SJCRH30 (cell line): ENCODE results near the gene CDK5RAP3. TPM values are rescaled to one million over a fixed set of nuclear protein-coding genes. Genes with fewer than 3 reads are reported as not detected.
A peak's percentile ranks its signal among the peaks of the same experiment; 100 is the strongest.
"Not testable (repeated sequence)": the region's sequence is repeated elsewhere in the genome, so short reads cannot be mapped to it uniquely, and the experiment has no call there.

Experiments used
- DNase-seq, 2 experiments: peaks; one replicate each; pipeline ENCODE4 v3.0.0-alpha.2; 2015 to 2020
- H3K27ac ChIP-seq: fragments of 250-450 bp; sonication (Bioruptor Pico); 2 replicates; pipeline ENCODE4 v1.5.1; 2020; ENCODE audit warnings: mild to moderate bottlenecking, moderate library complexity
- H3K27me3 ChIP-seq: fragments of 250-450 bp; sonication (Bioruptor Pico); 2 replicates; pipeline ENCODE4 v1.5.1; 2020; ENCODE audit warnings: mild to moderate bottlenecking, moderate library complexity
- H3K36me3 ChIP-seq: fragments of 250-450 bp; sonication (Bioruptor Pico); 2 replicates; pipeline ENCODE4 v1.5.1; 2020; ENCODE audit warnings: mild to moderate bottlenecking, moderate library complexity
- H3K4me1 ChIP-seq: fragments of 250-450 bp; sonication (Bioruptor Pico); 2 replicates; pipeline ENCODE4 v1.5.1; 2020; ENCODE audit warnings: mild to moderate bottlenecking, moderate library complexity
- H3K4me3 ChIP-seq: fragments of 250-450 bp; sonication (Bioruptor Pico); 2 replicates; pipeline ENCODE4 v1.5.1; 2020; ENCODE audit warnings: mild to moderate bottlenecking, moderate library complexity
- H3K9me3 ChIP-seq: fragments of 250-450 bp; sonication (Bioruptor Pico); replicated peaks from 2 replicates; pipeline ENCODE4 v1.5.1; 2020; ENCODE audit warnings: mild to moderate bottlenecking, moderate library complexity
- total RNA-seq: library from RNA; depleted of rRNA; stranded (reverse); fragments of >200 nt; shearing (Covaris generic); gene quantifications from 2 replicates; pipeline ENCODE4 v1.2.3, GENCODE V29; 2014

CDK5RAP3 gene
- total RNA-seq, 1 experiment from 2014 or later = 64.2 TPM

DNA sequence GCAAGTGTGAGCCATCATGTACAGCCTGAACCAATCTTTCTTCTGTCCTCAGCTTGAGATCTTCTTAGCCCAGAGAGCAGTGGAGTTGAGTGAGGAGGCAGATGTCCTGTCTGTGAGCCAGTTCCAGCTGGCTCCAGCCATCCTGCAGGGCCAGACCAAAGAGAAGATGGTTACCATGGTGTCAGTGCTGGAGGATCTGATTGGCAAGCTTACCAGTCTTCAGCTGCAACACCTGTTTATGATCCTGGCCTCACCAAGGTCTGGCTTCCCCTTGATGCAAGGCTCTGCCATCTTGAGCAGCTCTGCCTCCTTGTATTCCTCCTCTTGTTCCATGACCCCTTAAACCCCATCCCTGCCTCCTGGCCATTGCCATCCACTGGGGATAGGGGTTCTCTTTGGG, 9.6 kb downstream of the CDK5RAP3 start:
- peaks cover 9% of the 10 kb centered on the region; the same call in 1 of the 2 replicates for H3K4me1 ChIP-seq
- H3K27ac ChIP-seq = no peak overlapping the region
- no peaks in the 10 kb centered on the region for H3K27me3 ChIP-seq
- DNase-seq = no peak
- peaks cover 24% of the 10 kb centered on the region for H3K36me3 ChIP-seq
- H3K4me3 ChIP-seq = no peak overlapping the region
- H3K9me3 ChIP-seq = no peaks in the 10 kb centered on the region

DNA sequence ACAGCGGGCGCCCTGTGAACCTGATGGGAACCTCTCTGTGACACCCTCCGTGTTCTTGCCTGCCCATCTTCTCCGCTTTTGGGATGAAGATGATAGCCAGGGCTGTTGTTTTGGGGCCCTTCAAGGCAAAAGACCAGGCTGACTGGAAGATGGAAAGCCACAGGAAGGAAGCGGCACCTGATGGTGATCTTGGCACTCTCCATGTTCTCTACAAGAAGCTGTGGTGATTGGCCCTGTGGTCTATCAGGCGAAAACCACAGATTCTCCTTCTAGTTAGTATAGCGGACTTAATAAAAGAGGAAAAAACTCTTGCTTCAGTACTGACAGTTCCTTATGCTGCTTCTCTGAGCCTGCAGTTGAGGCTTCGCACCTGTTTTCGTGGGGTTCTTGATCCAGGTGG, 10.5 kb downstream of the CDK5RAP3 start:
- Histone ChIP-seq H3K4me3 (no peak overlapping the region), H3K27ac (no peak overlapping the region), H3K4me1 (peaks cover 9% of the 10 kb centered on the region; the same call in 1 of the 2 replicates), H3K36me3 (peaks cover 24% of the 10 kb centered on the region), H3K9me3 (no peaks in the 10 kb centered on the region), H3K27me3 (no peaks in the 10 kb centered on the region)
- DNase-seq = no peak

DNA sequence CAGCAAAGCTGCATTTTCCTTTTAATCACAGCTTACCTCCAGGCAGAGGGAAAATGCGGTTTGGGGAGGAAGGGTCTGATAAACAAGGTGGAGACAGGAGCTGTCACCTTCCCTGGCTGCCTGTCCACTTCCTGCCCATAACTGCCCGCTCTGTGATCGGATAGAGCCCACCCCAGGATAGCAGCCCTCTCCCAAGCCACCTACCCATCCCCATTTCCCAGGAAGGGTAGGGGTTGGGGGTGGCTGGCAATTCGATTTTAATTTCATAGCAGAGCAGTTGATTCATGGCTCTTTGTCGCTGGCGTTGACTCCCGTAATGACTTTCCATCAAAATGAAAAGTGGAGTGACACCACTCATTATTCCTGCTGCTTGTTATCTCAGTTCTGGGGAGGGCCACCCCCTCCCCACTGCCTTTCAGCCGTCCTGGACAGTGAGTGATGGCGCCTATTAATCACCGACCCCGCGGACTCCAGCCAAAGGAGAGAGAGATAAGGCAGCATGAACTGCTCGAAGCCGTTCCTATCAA, 11.2 kb downstream of the CDK5RAP3 start:
- H3K9me3 ChIP-seq = no peaks in the 10 kb centered on the region
- H3K4me3 ChIP-seq = no peak overlapping the region
- DNase-seq = no peak
- H3K36me3 ChIP-seq = peaks cover 24% of the 10 kb centered on the region
- no peak overlapping the region for H3K27ac ChIP-seq
- no peaks in the 10 kb centered on the region for H3K27me3 ChIP-seq
- peaks cover 12% of the 10 kb centered on the region for H3K4me1 ChIP-seq

DNA sequence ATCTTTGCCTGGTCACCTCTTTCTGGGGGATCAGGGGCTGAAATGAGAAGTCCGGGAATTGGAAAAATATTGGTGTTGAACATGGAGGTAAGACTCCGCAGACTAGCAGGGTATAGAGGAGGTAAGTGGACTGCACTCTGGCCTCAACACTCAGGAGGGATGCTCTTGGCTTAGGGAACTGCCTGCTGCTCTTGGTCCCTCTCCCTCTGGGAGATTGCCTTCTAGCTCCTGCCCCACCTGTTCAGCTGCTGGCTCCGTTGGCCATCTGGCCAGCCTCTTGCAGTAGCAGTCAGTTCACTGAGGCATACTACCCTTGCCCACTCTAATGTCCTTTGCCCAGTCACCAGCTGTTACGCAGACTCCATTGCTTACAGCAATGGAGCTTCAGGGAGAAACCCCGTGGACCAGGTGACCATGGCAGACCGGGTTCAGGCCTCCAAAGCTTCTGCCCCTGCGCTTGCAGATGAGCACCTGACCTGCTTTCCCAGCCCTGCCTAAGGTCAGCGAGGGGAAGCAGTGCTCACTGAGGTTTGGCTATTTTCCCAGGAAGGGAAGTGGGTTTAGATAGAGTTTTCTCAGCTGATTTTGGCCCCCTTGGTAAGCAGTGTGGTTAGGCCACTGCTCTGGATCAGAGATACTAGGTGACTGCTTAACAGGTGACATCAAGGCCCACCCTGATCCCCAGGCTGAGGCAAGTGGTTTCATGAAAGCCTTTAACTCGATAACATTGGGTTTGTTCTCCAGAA, 11.9 kb downstream of the CDK5RAP3 start:
- no peak for DNase-seq
- peaks cover 20% of the 10 kb centered on the region for H3K36me3 ChIP-seq
- peaks cover 19% of the 10 kb centered on the region for H3K4me1 ChIP-seq
- H3K4me3 ChIP-seq = no peak overlapping the region
- no peaks in the 10 kb centered on the region for H3K27me3 ChIP-seq
- no peaks in the 10 kb centered on the region for H3K9me3 ChIP-seq
- H3K27ac ChIP-seq = no peak overlapping the region

DNA sequence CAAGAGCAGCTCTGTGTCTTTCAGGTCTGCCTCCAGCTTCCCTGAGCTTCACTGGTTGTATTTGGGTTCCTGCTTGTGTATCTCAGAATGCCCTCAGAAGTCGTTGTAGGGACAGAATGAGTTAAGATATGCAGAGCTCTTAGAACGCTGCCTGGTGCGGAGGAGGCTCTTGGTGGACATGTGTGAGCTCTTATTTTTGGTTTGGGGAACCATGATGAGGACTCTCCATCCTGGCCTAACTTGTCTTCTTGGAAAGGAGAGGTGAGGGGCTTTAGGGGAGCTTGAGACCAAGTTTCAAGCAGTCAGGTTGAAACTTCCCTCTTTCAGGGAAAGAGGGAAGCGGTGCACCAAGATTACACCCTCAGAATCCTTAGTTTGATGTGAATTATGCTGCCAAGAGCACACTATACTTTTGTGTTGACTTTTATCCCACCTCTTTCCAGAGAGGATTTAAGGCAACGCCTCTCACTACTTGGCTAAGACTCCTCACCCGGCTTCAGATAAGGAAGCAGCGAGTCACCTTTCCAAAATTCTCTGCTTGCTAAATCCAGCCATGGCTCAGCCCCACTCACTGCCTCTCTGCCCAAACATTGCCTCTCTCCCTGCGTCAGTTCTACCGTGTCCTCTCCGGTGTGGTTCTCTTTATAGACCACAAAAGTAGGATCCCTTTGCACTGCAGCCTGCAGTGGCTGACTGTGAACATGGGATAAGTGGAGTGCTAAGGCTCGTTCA, 12.7 kb downstream of the CDK5RAP3 start:
- H3K27me3 ChIP-seq = no peaks in the 10 kb centered on the region
- H3K36me3 ChIP-seq = peaks cover 14% of the 10 kb centered on the region
- no peaks in the 10 kb centered on the region for H3K9me3 ChIP-seq
- H3K27ac ChIP-seq = no peak overlapping the region
- H3K4me3 ChIP-seq = no peak overlapping the region
- no peak for DNase-seq
- peaks cover 21% of the 10 kb centered on the region for H3K4me1 ChIP-seq

DNA sequence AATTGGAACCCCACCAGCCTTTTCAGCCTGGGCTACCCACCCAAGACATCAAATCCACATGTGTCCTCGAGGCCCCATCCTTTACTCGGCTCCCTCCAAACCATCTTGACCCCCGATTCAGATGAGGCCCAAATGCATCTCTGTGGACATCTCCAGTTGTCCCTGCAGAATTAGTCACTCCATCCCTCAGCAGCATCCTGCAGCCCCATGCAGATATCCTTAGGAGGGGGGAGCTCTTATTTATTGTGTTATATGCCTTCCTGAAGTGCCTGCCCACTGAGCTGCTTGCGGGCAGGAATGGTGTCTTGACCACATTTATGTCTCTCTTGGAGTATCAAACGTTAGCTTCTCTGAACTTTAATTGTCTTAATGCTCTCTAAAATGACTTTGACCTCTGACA, 15.6 kb downstream of the CDK5RAP3 start:
- Histone ChIP-seq H3K4me3 (no peak overlapping the region), H3K27ac (no peak overlapping the region), H3K36me3 (peaks cover 4% of the 10 kb centered on the region), H3K9me3 (no peaks in the 10 kb centered on the region), H3K27me3 (no peaks in the 10 kb centered on the region), H3K4me1 (peaks cover 50% of the 10 kb centered on the region)
- no peak for DNase-seq

DNA sequence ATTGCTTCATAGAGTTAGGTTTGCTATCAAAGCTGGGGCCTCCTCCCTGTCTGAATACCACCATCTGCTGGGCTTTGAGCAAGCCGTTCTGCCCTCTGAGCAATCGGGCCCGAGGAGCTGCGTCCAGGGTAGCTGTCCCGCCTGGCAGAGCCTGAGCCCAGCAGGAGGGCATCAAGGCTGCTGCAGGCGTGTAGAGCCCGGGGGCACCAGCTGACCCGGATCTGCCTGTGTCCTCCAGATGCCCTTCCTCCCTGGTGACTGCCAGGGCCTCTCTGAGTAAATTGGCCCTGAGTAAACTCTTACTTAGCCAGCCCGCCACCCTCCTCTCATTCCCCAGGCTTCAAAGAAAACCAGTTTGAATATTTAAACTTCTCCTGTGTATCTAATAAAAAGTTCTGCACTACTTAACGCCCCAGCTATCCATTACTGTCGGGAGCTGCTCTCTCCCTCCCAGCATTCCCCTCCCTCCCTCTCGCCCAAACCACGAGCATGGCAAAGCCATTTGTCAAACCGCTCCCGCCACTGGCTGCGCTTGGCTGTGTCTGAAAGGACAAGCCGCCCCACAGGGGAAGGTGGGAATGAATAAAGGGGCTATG, 16.4 kb downstream of the CDK5RAP3 start:
- Histone ChIP-seq H3K9me3 (no peaks in the 10 kb centered on the region), H3K4me3 (no peak overlapping the region), H3K36me3 (no peaks in the 10 kb centered on the region; the same call in 1 of the 2 replicates), H3K4me1 (peaks cover 58% of the 10 kb centered on the region), H3K27ac (no peak overlapping the region), H3K27me3 (no peaks in the 10 kb centered on the region)
- peak; percentile 17 to 38 for DNase-seq

DNA sequence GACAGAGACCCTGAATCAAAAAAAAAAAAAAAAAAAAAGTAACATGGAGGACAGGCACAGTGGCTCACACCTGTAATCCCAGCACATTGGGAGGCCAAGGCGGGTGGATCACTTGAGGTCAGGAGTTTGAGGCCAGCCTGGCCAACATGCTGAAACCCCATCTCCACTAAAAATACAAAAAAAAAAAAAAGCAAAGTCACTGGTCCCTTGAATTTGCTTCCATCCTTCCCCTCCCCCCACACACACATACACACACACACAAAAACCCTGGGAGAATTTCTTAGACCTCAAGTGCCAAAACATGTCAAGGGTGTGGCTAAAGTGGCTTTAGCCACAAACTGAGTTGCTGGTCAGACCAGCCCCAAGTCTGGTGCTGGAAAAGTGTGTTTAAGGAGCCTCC, 17.5 kb downstream of the CDK5RAP3 start:
- H3K4me1 ChIP-seq = peaks cover 65% of the 10 kb centered on the region
- H3K4me3 ChIP-seq, H3K9me3 ChIP-seq: not testable (repeated sequence)

DNA sequence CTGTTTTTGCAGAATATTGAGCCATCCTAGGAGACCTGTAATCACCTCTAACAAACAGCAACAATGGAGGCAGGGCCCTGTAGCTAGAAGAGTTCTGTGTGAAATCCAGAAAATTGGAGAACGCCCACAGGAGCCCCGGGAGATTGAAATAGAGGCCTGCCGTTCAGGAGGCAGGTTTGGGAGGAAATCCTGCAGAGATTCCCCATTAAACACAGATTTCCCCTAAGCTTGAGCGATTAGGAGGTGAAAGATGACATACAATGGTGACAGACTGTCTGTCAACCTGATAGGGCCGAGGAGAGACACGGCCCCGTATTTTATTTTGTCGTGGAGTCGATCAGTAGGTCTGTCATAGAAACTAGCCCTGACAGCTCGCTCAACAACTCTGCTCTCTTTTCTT, 18.2 kb downstream of the CDK5RAP3 start:
- Histone ChIP-seq H3K4me1 (peaks cover 59% of the 10 kb centered on the region), H3K36me3 (no peaks in the 10 kb centered on the region), H3K4me3 (no peak overlapping the region), H3K9me3 (no peaks in the 10 kb centered on the region), H3K27me3 (no peaks in the 10 kb centered on the region), H3K27ac (peak overlapping the region; percentile 70)
- DNase-seq = no peak

More for the DNA sequence above, 17.5 kb downstream of the CDK5RAP3 start:
- not testable (repeated sequence) for DNase-seq, H3K27ac ChIP-seq, H3K27me3 ChIP-seq, H3K36me3 ChIP-seq

DNA sequence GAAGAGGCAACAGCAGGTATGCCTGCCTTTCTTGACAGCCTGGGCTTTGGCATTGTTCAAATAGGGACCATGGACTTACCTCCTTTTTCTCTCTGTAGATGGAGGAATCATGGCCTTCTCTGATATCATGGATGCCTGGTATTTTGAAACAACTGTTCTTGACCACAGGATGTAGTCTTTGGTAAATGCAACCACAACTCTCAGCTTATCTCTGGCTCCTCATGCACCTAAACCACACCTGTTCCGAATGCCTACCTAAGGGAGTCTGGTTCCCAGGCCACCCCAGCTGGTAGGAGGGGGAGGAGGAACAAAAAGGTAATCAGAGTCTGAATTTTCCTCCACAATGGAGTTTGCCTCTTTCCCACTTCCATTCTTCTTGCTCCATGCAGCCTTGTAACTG, 18.8 kb downstream of the CDK5RAP3 start:
- H3K27ac ChIP-seq = peak overlapping the region; percentile 70
- peak; percentile 46 to 72 for DNase-seq

DNA sequence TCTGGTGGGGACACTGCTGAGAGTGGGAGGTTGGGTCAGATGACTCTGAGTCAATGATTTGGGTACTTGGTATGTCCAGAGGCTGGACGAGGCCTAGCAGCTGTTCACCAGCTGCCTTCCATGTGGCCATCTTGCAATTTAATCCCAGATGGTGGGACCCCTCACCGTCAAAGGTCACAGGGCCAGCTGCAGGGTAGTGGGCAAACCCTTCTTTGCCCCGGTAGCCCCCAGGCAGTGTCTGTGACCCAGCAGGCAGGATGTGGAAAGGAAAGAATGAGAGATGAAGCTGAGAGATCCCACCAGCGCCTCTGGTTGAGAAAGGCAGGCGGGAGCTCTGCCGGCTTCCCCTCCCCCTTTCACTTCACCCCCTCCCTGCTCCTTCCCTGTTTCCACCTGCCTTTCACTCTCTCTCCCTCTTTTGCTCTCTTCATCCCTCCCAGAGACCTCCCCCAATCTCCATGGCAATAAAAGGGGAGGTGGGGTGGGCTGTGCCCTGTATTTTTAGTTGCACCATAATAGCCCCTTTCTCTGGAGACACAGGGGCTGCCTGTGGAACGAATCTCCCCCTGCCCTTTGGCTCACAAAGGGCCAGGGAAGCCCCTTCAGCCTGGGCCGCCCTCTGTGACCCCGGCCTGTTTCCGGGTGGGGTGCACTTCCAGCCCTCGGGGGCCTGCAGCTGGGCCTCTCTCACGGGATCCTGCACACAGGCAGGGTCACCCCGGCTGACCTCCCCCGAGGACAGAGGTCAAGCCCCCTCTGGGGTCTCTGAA, 20.2 kb downstream of the CDK5RAP3 start:
- Histone ChIP-seq H3K27me3 (no peaks in the 10 kb centered on the region), H3K27ac (peak overlapping the region; percentile 70), H3K4me1 (peaks cover 59% of the 10 kb centered on the region), H3K4me3 (no peak overlapping the region), H3K36me3 (no peaks in the 10 kb centered on the region), H3K9me3 (no peaks in the 10 kb centered on the region)
- DNase-seq = peak; percentile 92 to 94

More for the DNA sequence above, 18.8 kb downstream of the CDK5RAP3 start:
- Histone ChIP-seq H3K4me1 (peaks cover 59% of the 10 kb centered on the region), H3K9me3 (no peaks in the 10 kb centered on the region), H3K36me3 (no peaks in the 10 kb centered on the region), H3K4me3 (no peak overlapping the region), H3K27me3 (no peaks in the 10 kb centered on the region)

DNA sequence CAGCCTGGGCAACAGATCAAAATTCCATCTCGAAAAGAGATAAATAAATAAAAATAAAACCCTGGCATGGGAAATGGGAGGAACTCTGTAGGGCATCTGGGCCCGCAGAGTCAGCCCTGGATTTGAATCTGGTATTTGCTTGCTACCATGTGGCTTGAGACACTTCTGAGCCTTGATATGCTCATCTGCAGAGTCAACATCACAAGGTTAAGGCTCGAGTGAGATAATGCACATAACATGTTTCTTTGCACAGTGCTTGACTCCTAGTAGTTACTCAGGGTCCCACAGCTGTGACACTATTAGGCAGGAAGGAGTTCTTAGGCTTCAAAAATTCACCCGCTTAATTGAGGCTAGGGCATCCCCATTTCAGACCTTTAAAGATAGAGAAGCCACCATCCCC, 21.3 kb downstream of the CDK5RAP3 start:
- Histone ChIP-seq H3K36me3 (no peaks in the 10 kb centered on the region), H3K4me1 (peaks cover 57% of the 10 kb centered on the region), H3K27ac (no peak overlapping the region), H3K4me3 (no peak overlapping the region), H3K9me3 (no peaks in the 10 kb centered on the region), H3K27me3 (no peaks in the 10 kb centered on the region)
- no peak for DNase-seq

DNA sequence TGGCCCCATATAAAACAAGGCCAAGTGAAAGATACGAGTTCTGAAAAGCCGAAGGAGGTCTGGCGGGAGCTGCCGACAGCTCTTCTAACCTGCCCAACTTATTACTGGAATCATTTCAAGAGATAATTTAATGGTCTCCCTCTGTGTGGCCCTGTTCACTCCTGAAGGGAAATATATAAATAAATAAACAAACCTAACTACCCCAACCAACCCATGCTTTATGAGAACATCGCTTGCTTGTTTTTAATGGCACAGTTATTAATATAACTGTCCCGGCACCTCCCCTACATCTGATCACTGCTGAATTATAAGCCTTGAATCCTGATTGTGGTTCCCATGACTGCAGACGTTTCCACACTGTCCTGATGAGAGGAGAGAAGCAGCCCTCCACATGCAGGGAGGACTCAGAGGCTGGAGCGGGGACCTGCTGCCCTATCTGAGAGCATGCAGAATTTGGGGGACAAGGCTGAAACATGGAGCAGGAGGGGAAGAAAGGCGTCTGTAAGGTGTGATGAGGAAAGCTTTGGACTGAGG, 22.2 kb downstream of the CDK5RAP3 start:
- DNase-seq = no peak
- Histone ChIP-seq H3K27ac (no peak overlapping the region), H3K36me3 (no peaks in the 10 kb centered on the region), H3K4me3 (no peak overlapping the region), H3K27me3 (no peaks in the 10 kb centered on the region), H3K9me3 (no peaks in the 10 kb centered on the region), H3K4me1 (peaks cover 58% of the 10 kb centered on the region)

DNA sequence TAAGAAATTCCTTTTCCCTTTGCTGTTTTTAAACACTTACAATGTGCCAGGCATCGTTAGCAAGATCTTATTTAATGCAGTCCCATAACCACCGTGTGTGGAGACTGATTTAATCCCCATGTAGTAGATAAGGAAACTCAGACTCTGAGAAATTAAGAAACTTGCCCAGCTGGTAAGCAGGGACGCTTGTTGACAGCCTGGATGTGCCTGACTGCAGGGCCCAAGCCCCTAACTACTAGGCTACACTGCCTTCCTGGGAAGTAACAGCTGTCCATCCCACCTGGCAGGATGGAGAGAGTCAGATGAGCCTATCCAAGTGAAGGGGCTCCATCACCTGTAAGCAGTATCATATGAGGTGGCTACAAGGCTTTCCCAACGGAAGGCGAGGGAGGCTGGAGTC, 23.1 kb downstream of the CDK5RAP3 start:
- Histone ChIP-seq H3K36me3 (no peaks in the 10 kb centered on the region), H3K9me3 (no peaks in the 10 kb centered on the region), H3K27me3 (no peaks in the 10 kb centered on the region), H3K4me1 (peaks cover 54% of the 10 kb centered on the region), H3K27ac (no peak overlapping the region), H3K4me3 (no peak overlapping the region)
- DNase-seq = no peak
